ENCODE results near the gene EVC2. TPM values are rescaled to one million over a fixed set of nuclear protein-coding genes. Genes with fewer than 3 reads are reported as not detected.

Gene EVC2
- total RNA-seq, 1 experiment from 2014 or later, result 0.15 TPM

DNA sequence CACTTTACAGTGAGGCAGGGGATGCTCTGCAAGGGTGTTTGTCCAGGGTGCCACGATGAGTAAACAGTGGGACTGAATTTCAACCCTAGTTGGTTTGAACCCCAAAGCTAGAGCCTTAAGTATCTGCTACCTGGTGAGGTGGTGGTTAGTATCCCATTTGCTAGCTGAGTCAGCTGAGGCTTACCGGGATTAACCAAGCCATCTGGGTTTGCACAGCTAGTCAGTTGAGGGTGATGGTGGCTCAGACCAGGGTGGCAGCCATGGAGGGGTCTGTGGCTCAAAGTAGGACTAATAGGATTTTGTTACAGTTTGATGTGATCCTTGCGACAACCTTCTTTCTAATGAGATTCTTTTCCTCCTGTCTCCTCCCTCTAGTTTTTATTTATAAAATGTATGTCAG lies 4.6 kb upstream of the EVC2 start:
- Histone ChIP-seq H3K4me2 (ENCODE audit: low read depth, low read length, poor library complexity, severe bottlenecking) (no peak overlapping the region), H3K4me1 (ENCODE audit: low read length) (peaks cover 2% of the 10 kb centered on the region; the same call in 1 of the 2 replicates), H3K9ac (ENCODE audit: low read length) (no peak overlapping the region), H3K9me2 (replicated peaks; ENCODE audit: insufficient read depth, low read length) (no peaks in the 10 kb centered on the region), H4K20me1 (ENCODE audit: insufficient read depth, low read depth, low read length) (no peaks in the 10 kb centered on the region), H3K79me2 (ENCODE audit: low read length) (no peaks in the 10 kb centered on the region), H3K27me3 (ENCODE audit: low read length) (no peaks in the 10 kb centered on the region), H3K27ac (ENCODE audit: low read length) (no peak overlapping the region), H3K9me3 (ENCODE audit: low read length) (peaks cover 3% of the 10 kb centered on the region; the same call in 1 of the 2 replicates), H3K36me3 (ENCODE audit: insufficient read depth, low read length) (no peaks in the 10 kb centered on the region), H2AFZ (ENCODE audit: low read length) (no peak overlapping the region), H3K4me3 (ENCODE audit: low read length) (no peak overlapping the region)
- DNase-seq, result no peak

GRCh38 chr4:5712517-5712916 lies 4.2 kb upstream of the EVC2 start:
- no peak overlapping the region for H3K4me3 ChIP-seq (ENCODE audit: low read length)

DNA sequence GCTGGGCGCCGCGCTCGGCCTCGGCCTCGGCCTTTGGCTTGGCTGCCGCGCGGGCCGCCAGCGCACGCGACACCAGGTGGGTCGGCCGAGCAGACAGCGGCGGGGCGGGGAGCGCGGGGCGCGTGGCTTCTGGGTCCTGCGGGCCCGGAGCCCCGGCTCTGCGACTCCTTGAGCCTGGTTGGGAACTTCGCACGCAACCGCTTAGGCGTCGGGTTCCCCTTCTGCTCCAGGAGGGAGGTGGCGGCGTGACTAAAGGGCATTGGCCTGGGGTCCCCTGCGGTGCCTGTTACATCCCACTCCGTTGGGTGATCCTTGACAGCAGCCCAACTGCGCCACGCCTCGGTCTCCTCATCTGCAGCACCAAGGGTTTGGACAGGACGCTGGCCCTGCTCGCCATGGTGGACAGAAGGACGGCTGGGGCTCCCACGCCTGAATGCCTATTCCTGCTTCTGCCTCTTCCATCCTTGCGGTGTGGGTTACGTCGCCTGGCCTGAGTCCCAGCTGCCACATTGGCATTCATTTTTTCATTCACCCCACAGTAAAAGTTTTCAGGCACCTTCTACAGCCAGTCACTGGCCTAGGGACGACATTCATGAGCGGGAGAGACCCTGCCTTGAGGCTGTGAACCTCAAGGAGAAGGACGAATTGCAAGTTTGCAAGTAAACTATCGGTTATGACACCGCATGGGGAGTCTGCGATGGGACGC lies 3.3 kb upstream of the EVC2 start:
- no peaks in the 10 kb centered on the region for H4K20me1 ChIP-seq (ENCODE audit: insufficient read depth, low read depth, low read length)
- no peak overlapping the region for H3K4me3 ChIP-seq (ENCODE audit: low read length)
- no peak for DNase-seq
- H3K4me2 ChIP-seq (ENCODE audit: low read depth, low read length, poor library complexity, severe bottlenecking), result no peak overlapping the region
- no peak overlapping the region for H2AFZ ChIP-seq (ENCODE audit: low read length)
- peaks cover 3% of the 10 kb centered on the region; the same call in 1 of the 2 replicates for H3K9me3 ChIP-seq (ENCODE audit: low read length)
- no peaks in the 10 kb centered on the region for H3K27me3 ChIP-seq (ENCODE audit: low read length)
- H3K9me2 ChIP-seq (replicated peaks; ENCODE audit: insufficient read depth, low read length), result no peaks in the 10 kb centered on the region
- peaks cover 8% of the 10 kb centered on the region; the same call in 1 of the 2 replicates for H3K4me1 ChIP-seq (ENCODE audit: low read length)
- H3K36me3 ChIP-seq (ENCODE audit: insufficient read depth, low read length), result no peaks in the 10 kb centered on the region
- no peaks in the 10 kb centered on the region for H3K79me2 ChIP-seq (ENCODE audit: low read length)
- no peak overlapping the region for H3K27ac ChIP-seq (ENCODE audit: low read length)
- H3K9ac ChIP-seq (ENCODE audit: low read length), result no peak overlapping the region

More at GRCh38 chr4:5712517-5712916, 4.2 kb upstream of the EVC2 start:
- no peaks in the 10 kb centered on the region for H3K79me2 ChIP-seq (ENCODE audit: low read length)
- H2AFZ ChIP-seq (ENCODE audit: low read length), result no peak overlapping the region
- H3K4me1 ChIP-seq (ENCODE audit: low read length), result peaks cover 6% of the 10 kb centered on the region; the same call in 1 of the 2 replicates
- no peaks in the 10 kb centered on the region for H4K20me1 ChIP-seq (ENCODE audit: insufficient read depth, low read depth, low read length)
- H3K4me2 ChIP-seq (ENCODE audit: low read depth, low read length, poor library complexity, severe bottlenecking), result no peak overlapping the region
- H3K27me3 ChIP-seq (ENCODE audit: low read length), result no peaks in the 10 kb centered on the region
- DNase-seq, result no peak
- H3K9me2 ChIP-seq (replicated peaks; ENCODE audit: insufficient read depth, low read length), result no peaks in the 10 kb centered on the region
- H3K9ac ChIP-seq (ENCODE audit: low read length), result no peak overlapping the region
- no peaks in the 10 kb centered on the region for H3K36me3 ChIP-seq (ENCODE audit: insufficient read depth, low read length)
- H3K27ac ChIP-seq (ENCODE audit: low read length), result no peak overlapping the region
- H3K9me3 ChIP-seq (ENCODE audit: low read length), result peaks cover 3% of the 10 kb centered on the region; the same call in 1 of the 2 replicates

- H4K20me1 ChIP-seq (ENCODE audit: insufficient read depth, low read depth, low read length), result no peaks in the 10 kb centered on the region
- no peaks in the 10 kb centered on the region for H3K36me3 ChIP-seq (ENCODE audit: insufficient read depth, low read length)
- DNase-seq, result no peak
- no peaks in the 10 kb centered on the region for H3K27me3 ChIP-seq (ENCODE audit: low read length)
- H3K27ac ChIP-seq (ENCODE audit: low read length), result no peak within 1 kb of the TSS
- H3K4me2 ChIP-seq (ENCODE audit: low read depth, low read length, poor library complexity, severe bottlenecking), result peak within 1 kb of the TSS; percentile 44
- H3K4me3 ChIP-seq (ENCODE audit: low read length), result peak within 1 kb of the TSS; percentile 36; the same call in 1 of the 2 replicates
- H3K79me2 ChIP-seq (ENCODE audit: low read length), result no peaks in the 10 kb centered on the region
- no peaks in the 10 kb centered on the region for H3K9me2 ChIP-seq (replicated peaks; ENCODE audit: insufficient read depth, low read length)
- peaks cover 8% of the 10 kb centered on the region; the same call in 1 of the 2 replicates for H3K4me1 ChIP-seq (ENCODE audit: low read length)
- H3K9me3 ChIP-seq (ENCODE audit: low read length), result peaks cover 3% of the 10 kb centered on the region; the same call in 1 of the 2 replicates
- H2AFZ ChIP-seq (ENCODE audit: low read length), result no peak within 1 kb of the TSS
- H3K9ac ChIP-seq (ENCODE audit: low read length), result no peak within 1 kb of the TSS
Observed at GRCh38 chr4:5710961-5711478, 2.7 kb upstream of the EVC2 start, which contains the start of gene EVC. Gene EVC, plus strand, starts transcription at chr4:5711201. Its CDS starts 180 bp downstream, at chr4:5711381.

DNA sequence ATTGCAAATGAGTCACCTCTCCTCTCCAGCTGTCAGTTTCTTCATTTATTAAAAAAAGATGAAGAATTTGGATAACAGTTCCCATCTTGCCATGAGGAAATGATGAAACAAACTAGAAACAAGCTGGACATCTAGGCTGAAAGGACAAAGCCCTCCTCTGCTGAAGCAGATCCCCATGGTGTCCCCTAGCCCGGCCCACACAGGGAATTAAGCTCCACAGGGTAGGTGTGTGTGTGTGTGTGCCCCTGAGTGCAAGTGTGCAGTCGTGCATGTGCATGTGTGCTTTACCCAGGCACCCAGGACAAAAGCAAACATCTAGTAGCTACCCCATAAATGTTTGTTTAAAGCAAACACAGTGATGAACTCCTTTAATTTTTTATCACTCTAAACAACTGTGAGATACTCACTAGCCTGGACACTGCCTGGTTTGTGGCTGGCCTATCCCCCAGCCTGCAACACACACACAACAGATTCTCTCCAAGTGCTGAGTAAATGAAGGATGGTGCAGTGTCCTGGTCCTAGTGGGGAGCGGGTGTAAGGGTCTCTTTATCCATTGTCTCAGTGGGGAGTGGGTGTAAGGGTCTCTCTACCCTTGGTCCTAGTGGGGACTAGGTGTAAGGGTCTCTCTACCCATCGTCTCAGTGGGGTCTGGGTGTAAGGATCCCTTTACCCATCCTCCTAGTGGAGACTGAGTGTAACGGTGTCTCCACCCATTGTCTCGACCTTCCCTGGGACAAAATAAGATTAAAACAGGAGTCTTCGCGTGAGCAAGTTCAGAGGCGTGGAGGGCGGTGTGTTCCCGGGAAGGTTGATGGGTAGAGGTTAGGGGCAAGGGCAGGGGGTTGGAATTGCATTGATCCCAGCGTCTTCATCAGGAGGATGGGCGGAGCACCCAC lies 2.0 kb upstream of the EVC2 start:
- Histone ChIP-seq H3K36me3 (ENCODE audit: insufficient read depth, low read length) (no peaks in the 10 kb centered on the region), H3K4me1 (ENCODE audit: low read length) (peaks cover 8% of the 10 kb centered on the region; the same call in 1 of the 2 replicates), H3K79me2 (ENCODE audit: low read length) (no peaks in the 10 kb centered on the region), H2AFZ (ENCODE audit: low read length) (no peak overlapping the region), H4K20me1 (ENCODE audit: insufficient read depth, low read depth, low read length) (no peaks in the 10 kb centered on the region), H3K9me3 (ENCODE audit: low read length) (peaks cover 2% of the 10 kb centered on the region; the same call in 1 of the 2 replicates), H3K9me2 (replicated peaks; ENCODE audit: insufficient read depth, low read length) (no peaks in the 10 kb centered on the region), H3K27ac (ENCODE audit: low read length) (no peak overlapping the region), H3K9ac (ENCODE audit: low read length) (no peak overlapping the region), H3K27me3 (ENCODE audit: low read length) (no peaks in the 10 kb centered on the region), H3K4me3 (ENCODE audit: low read length) (peak overlapping the region; percentile 36; the same call in 1 of the 2 replicates), H3K4me2 (ENCODE audit: low read depth, low read length, poor library complexity, severe bottlenecking) (peak overlapping the region; percentile 44)
- no peak for DNase-seq

- Histone ChIP-seq H3K79me2 (ENCODE audit: low read length) (no peaks in the 10 kb centered on the region), H3K27me3 (ENCODE audit: low read length) (no peaks in the 10 kb centered on the region), H3K36me3 (ENCODE audit: insufficient read depth, low read length) (no peaks in the 10 kb centered on the region), H3K4me1 (ENCODE audit: low read length) (peaks cover 8% of the 10 kb centered on the region; the same call in 1 of the 2 replicates), H3K9me2 (replicated peaks; ENCODE audit: insufficient read depth, low read length) (no peaks in the 10 kb centered on the region), H3K27ac (ENCODE audit: low read length) (no peak overlapping the region), H4K20me1 (ENCODE audit: insufficient read depth, low read depth, low read length) (no peaks in the 10 kb centered on the region), H3K4me2 (ENCODE audit: low read depth, low read length, poor library complexity, severe bottlenecking) (no peak overlapping the region), H3K4me3 (ENCODE audit: low read length) (no peak overlapping the region), H3K9me3 (ENCODE audit: low read length) (no peaks in the 10 kb centered on the region), H2AFZ (ENCODE audit: low read length) (no peak overlapping the region), H3K9ac (ENCODE audit: low read length) (no peak overlapping the region)
- no peak for DNase-seq
Observed at GRCh38 chr4:5709207-5709575, 832 bp upstream of the EVC2 start.

- Histone ChIP-seq H3K36me3 (ENCODE audit: insufficient read depth, low read length) (no peaks in the 10 kb centered on the region), H2AFZ (ENCODE audit: low read length) (no peak overlapping the region), H3K4me3 (ENCODE audit: low read length) (peak overlapping the region; percentile 61), H3K9me3 (ENCODE audit: low read length) (no peaks in the 10 kb centered on the region), H3K4me2 (ENCODE audit: low read depth, low read length, poor library complexity, severe bottlenecking) (peak overlapping the region; percentile 55), H3K27ac (ENCODE audit: low read length) (no peak overlapping the region), H3K9ac (ENCODE audit: low read length) (peak overlapping the region; percentile 20), H4K20me1 (ENCODE audit: insufficient read depth, low read depth, low read length) (no peaks in the 10 kb centered on the region), H3K9me2 (replicated peaks; ENCODE audit: insufficient read depth, low read length) (no peaks in the 10 kb centered on the region), H3K4me1 (ENCODE audit: low read length) (peaks cover 8% of the 10 kb centered on the region; the same call in 1 of the 2 replicates), H3K27me3 (ENCODE audit: low read length) (no peaks in the 10 kb centered on the region), H3K79me2 (ENCODE audit: low read length) (no peaks in the 10 kb centered on the region)
- DNase-seq, result no peak
Observed at GRCh38 chr4:5707778-5708448, 446 bp downstream of the EVC2 start.

Data from Karpas-422 (cell line).